Activated naive CD8-positive, alpha-beta T cell treated with anti-CD3 and anti-CD28 coated beads for 36 hours (primary cell): ENCODE data around the gene ZNF800. TPM values are rescaled to one million over a fixed set of nuclear protein-coding genes. Genes with fewer than 3 reads are reported as not detected.

Source experiments
- DNase-seq: peaks from one replicate; pipeline ENCODE4 v3.0.0; 2021
- H3K27ac Mint-ChIP-seq: one replicate; pipeline ENCODE4 v1.8.0; 2022; ENCODE audit warnings: mild to moderate bottlenecking, moderate library complexity, mixed read lengths
- H3K27me3 Mint-ChIP-seq: one replicate; pipeline ENCODE4 v1.8.0; 2022; ENCODE audit warnings: mild to moderate bottlenecking, mixed read lengths
- H3K36me3 Mint-ChIP-seq: one replicate; pipeline ENCODE4 v1.8.0; 2021; ENCODE audit warnings: mild to moderate bottlenecking, mixed read lengths
- H3K4me1 Mint-ChIP-seq: one replicate; pipeline ENCODE4 v1.8.0; 2021; ENCODE audit warnings: mixed read lengths
- H3K4me3 Mint-ChIP-seq: one replicate; pipeline ENCODE4 v1.8.0; 2022; ENCODE audit warnings: mild to moderate bottlenecking, moderate library complexity, mixed read lengths
- H3K9me3 Mint-ChIP-seq: one replicate; pipeline ENCODE4 v1.8.0; 2022; ENCODE audit warnings: mixed read lengths
- total RNA-seq, 2 experiments: library from RNA; stranded (reverse); gene quantifications; one replicate each; pipeline ENCODE4 v1.2.3, GENCODE V29; 2021

ZNF800 gene
- total RNA-seq, 2 experiments from 2014 or later = 32.1 to 34.2 TPM

- Mint-ChIP-seq H3K27me3 (no peaks in the 10 kb centered on the region), H3K4me3 (no peak overlapping the region), H3K9me3 (no peaks in the 10 kb centered on the region), H3K4me1 (peaks cover 62% of the 10 kb centered on the region), H3K27ac (peak overlapping the region; percentile 32), H3K36me3 (peaks cover 31% of the 10 kb centered on the region)
- no peak for DNase-seq
Observed at GRCh38 chr7:127379642-127380041, 12.9 kb downstream of the ZNF800 start.

GRCh38 chr7:127378537-127378936, 14.0 kb downstream of the ZNF800 start:
- Mint-ChIP-seq H3K4me3 (no peak overlapping the region), H3K4me1 (peaks cover 65% of the 10 kb centered on the region), H3K9me3 (no peaks in the 10 kb centered on the region), H3K27ac (no peak overlapping the region), H3K27me3 (no peaks in the 10 kb centered on the region), H3K36me3 (peaks cover 34% of the 10 kb centered on the region)
- DNase-seq = no peak

- no peak overlapping the region for H3K27ac Mint-ChIP-seq
- H3K9me3 Mint-ChIP-seq = no peaks in the 10 kb centered on the region
- no peak for DNase-seq
- no peaks in the 10 kb centered on the region for H3K27me3 Mint-ChIP-seq
- H3K36me3 Mint-ChIP-seq = peaks cover 26% of the 10 kb centered on the region
- H3K4me3 Mint-ChIP-seq = no peak overlapping the region
- H3K4me1 Mint-ChIP-seq = peaks cover 59% of the 10 kb centered on the region
Observed at GRCh38 chr7:127377425-127377824, 15.1 kb downstream of the ZNF800 start.

GRCh38 chr7:127375631-127376030, 16.9 kb downstream of the ZNF800 start:
- no peak for DNase-seq
- no peak overlapping the region for H3K27ac Mint-ChIP-seq
- H3K36me3 Mint-ChIP-seq = peaks cover 19% of the 10 kb centered on the region
- peaks cover 47% of the 10 kb centered on the region for H3K4me1 Mint-ChIP-seq
- H3K27me3 Mint-ChIP-seq = no peaks in the 10 kb centered on the region
- no peak overlapping the region for H3K4me3 Mint-ChIP-seq
- H3K9me3 Mint-ChIP-seq = no peaks in the 10 kb centered on the region

- no peak overlapping the region for H3K27ac Mint-ChIP-seq
- peaks cover 27% of the 10 kb centered on the region for H3K36me3 Mint-ChIP-seq
Observed at GRCh38 chr7:127367679-127368078, 24.8 kb downstream of the ZNF800 start.

GRCh38 chr7:127366680-127367079, 25.8 kb downstream of the ZNF800 start:
- H3K36me3 Mint-ChIP-seq = peaks cover 25% of the 10 kb centered on the region
- H3K27me3 Mint-ChIP-seq = no peaks in the 10 kb centered on the region
- DNase-seq = no peak
- peaks cover 34% of the 10 kb centered on the region for H3K4me1 Mint-ChIP-seq
- H3K27ac Mint-ChIP-seq = peak overlapping the region; percentile 9
- H3K4me3 Mint-ChIP-seq = no peak overlapping the region
- H3K9me3 Mint-ChIP-seq = no peaks in the 10 kb centered on the region

More at GRCh38 chr7:127367679-127368078, 24.8 kb downstream of the ZNF800 start:
- H3K4me3 Mint-ChIP-seq = no peak overlapping the region
- no peaks in the 10 kb centered on the region for H3K9me3 Mint-ChIP-seq
- H3K27me3 Mint-ChIP-seq = no peaks in the 10 kb centered on the region
- peaks cover 34% of the 10 kb centered on the region for H3K4me1 Mint-ChIP-seq
- DNase-seq = no peak

- no peaks in the 10 kb centered on the region for H3K27me3 Mint-ChIP-seq
- H3K36me3 Mint-ChIP-seq = peaks cover 25% of the 10 kb centered on the region
- H3K4me3 Mint-ChIP-seq = no peak overlapping the region
- H3K4me1 Mint-ChIP-seq = peaks cover 32% of the 10 kb centered on the region
- H3K27ac Mint-ChIP-seq = no peak overlapping the region
- H3K9me3 Mint-ChIP-seq = no peaks in the 10 kb centered on the region
- no peak for DNase-seq
Observed at GRCh38 chr7:127365957-127366315, 26.6 kb downstream of the ZNF800 start.

- Mint-ChIP-seq H3K36me3 (peaks cover 27% of the 10 kb centered on the region), H3K9me3 (no peaks in the 10 kb centered on the region), H3K4me1 (peaks cover 32% of the 10 kb centered on the region), H3K4me3 (no peak overlapping the region), H3K27me3 (no peaks in the 10 kb centered on the region), H3K27ac (no peak overlapping the region)
- no peak for DNase-seq
Observed at GRCh38 chr7:127365164-127365956, 27.1 kb downstream of the ZNF800 start.

GRCh38 chr7:127362364-127363027, 30.0 kb downstream of the ZNF800 start:
- H3K27me3 Mint-ChIP-seq = no peaks in the 10 kb centered on the region
- H3K36me3 Mint-ChIP-seq = peaks cover 13% of the 10 kb centered on the region
- peaks cover 17% of the 10 kb centered on the region for H3K4me1 Mint-ChIP-seq
- H3K4me3 Mint-ChIP-seq = no peak overlapping the region
- no peak overlapping the region for H3K27ac Mint-ChIP-seq
- H3K9me3 Mint-ChIP-seq = no peaks in the 10 kb centered on the region
- DNase-seq = no peak

- H3K4me3 Mint-ChIP-seq = no peak overlapping the region
- no peaks in the 10 kb centered on the region for H3K9me3 Mint-ChIP-seq
- H3K4me1 Mint-ChIP-seq = peaks cover 12% of the 10 kb centered on the region
- peaks cover 11% of the 10 kb centered on the region for H3K36me3 Mint-ChIP-seq
- H3K27ac Mint-ChIP-seq = no peak overlapping the region
- H3K27me3 Mint-ChIP-seq = no peaks in the 10 kb centered on the region
- DNase-seq = no peak
Observed at GRCh38 chr7:127361736-127362135, 30.8 kb downstream of the ZNF800 start.

- DNase-seq = no peak
- no peak overlapping the region for H3K27ac Mint-ChIP-seq
- H3K36me3 Mint-ChIP-seq = peaks cover 3% of the 10 kb centered on the region
- H3K4me3 Mint-ChIP-seq = no peak overlapping the region
- H3K4me1 Mint-ChIP-seq = peaks cover 5% of the 10 kb centered on the region
- no peaks in the 10 kb centered on the region for H3K9me3 Mint-ChIP-seq
- no peaks in the 10 kb centered on the region for H3K27me3 Mint-ChIP-seq
Observed at GRCh38 chr7:127359011-127359410, 33.5 kb downstream of the ZNF800 start.

GRCh38 chr7:127353897-127354296, 38.6 kb downstream of the ZNF800 start:
- Mint-ChIP-seq H3K27me3 (no peaks in the 10 kb centered on the region), H3K36me3 (peaks cover 8% of the 10 kb centered on the region), H3K9me3 (no peaks in the 10 kb centered on the region), H3K4me3 (no peak overlapping the region), H3K27ac (no peak overlapping the region), H3K4me1 (peaks cover 20% of the 10 kb centered on the region)
- DNase-seq = no peak

GRCh38 chr7:127350586-127350985, 41.9 kb downstream of the ZNF800 start:
- H3K4me3 Mint-ChIP-seq = no peak overlapping the region
- peaks cover 26% of the 10 kb centered on the region for H3K4me1 Mint-ChIP-seq
- no peak overlapping the region for H3K27ac Mint-ChIP-seq
- H3K27me3 Mint-ChIP-seq = no peaks in the 10 kb centered on the region
- no peak for DNase-seq
- no peaks in the 10 kb centered on the region for H3K9me3 Mint-ChIP-seq
- peaks cover 8% of the 10 kb centered on the region for H3K36me3 Mint-ChIP-seq

GRCh38 chr7:127349881-127350280, 42.6 kb downstream of the ZNF800 start:
- no peaks in the 10 kb centered on the region for H3K9me3 Mint-ChIP-seq
- no peaks in the 10 kb centered on the region for H3K27me3 Mint-ChIP-seq
- H3K27ac Mint-ChIP-seq = no peak overlapping the region
- no peak for DNase-seq
- peaks cover 8% of the 10 kb centered on the region for H3K36me3 Mint-ChIP-seq
- H3K4me1 Mint-ChIP-seq = peaks cover 23% of the 10 kb centered on the region
- H3K4me3 Mint-ChIP-seq = no peak overlapping the region

- peaks cover 19% of the 10 kb centered on the region for H3K4me1 Mint-ChIP-seq
- H3K9me3 Mint-ChIP-seq = no peaks in the 10 kb centered on the region
- H3K27me3 Mint-ChIP-seq = no peaks in the 10 kb centered on the region
- H3K36me3 Mint-ChIP-seq = peaks cover 8% of the 10 kb centered on the region
- DNase-seq = no peak
- no peak overlapping the region for H3K27ac Mint-ChIP-seq
- H3K4me3 Mint-ChIP-seq = peak overlapping the region; percentile 40
Observed at GRCh38 chr7:127348247-127348631, 44.3 kb downstream of the ZNF800 start.
